Smooth muscle cell (in vitro differentiated cells): ENCODE results near the gene LCK. TPM values are rescaled to one million over a fixed set of nuclear protein-coding genes. Genes with fewer than 3 reads are reported as not detected.

Source experiments
- DNase-seq: peaks from one replicate; lab custom pipeline; 2025; ENCODE audit not compliant: unreplicated experiment; lab: John Stamatoyannopoulos, UW
- H2AFZ ChIP-seq: fragments of 200-600 bp; sonication (generic); 2 replicates; pipeline ENCODE4 v1.6.0; 2016; ENCODE audit warnings: antibody characterized with exemption, low read depth, mild to moderate bottlenecking
- H3F3A ChIP-seq: fragments of 200-600 bp; sonication (generic); 2 replicates; pipeline ENCODE4 v1.6.0; 2017; ENCODE audit warnings: antibody characterized with exemption, low read depth
- H3K27ac ChIP-seq: fragments of 200-600 bp; sonication (generic); 2 replicates; pipeline ENCODE4 v1.5.1; 2016; ENCODE audit warnings: low read depth, mild to moderate bottlenecking
- H3K27me3 ChIP-seq: fragments of 200-600 bp; sonication (generic); 2 replicates; pipeline ENCODE4 v1.6.1; 2016; ENCODE audit warnings: low read depth, mild to moderate bottlenecking
- H3K36me3 ChIP-seq: fragments of 200-600 bp; sonication (generic); 2 replicates; pipeline ENCODE4 v1.5.1; 2016; ENCODE audit warnings: low read depth
- H3K4me1 ChIP-seq: fragments of 200-600 bp; sonication (generic); 2 replicates; pipeline ENCODE4 v1.5.1; 2016; ENCODE audit warnings: low read depth
- H3K4me2 ChIP-seq: fragments of 200-600 bp; sonication (generic); 2 replicates; pipeline ENCODE4 v1.6.0; 2016; ENCODE audit warnings: mild to moderate bottlenecking
- H3K4me3 ChIP-seq: fragments of 200-600 bp; sonication (generic); 2 replicates; pipeline ENCODE4 v1.5.1; 2016; ENCODE audit warnings: mild to moderate bottlenecking
- H3K79me2 ChIP-seq: fragments of 200-600 bp; sonication (generic); 2 replicates; pipeline ENCODE4 v1.6.0; 2016; ENCODE audit warnings: low read depth, mild to moderate bottlenecking
- H3K9ac ChIP-seq: fragments of 200-600 bp; sonication (generic); 2 replicates; pipeline ENCODE4 v1.6.0; 2016; ENCODE audit warnings: low read depth
- H3K9me3 ChIP-seq: fragments of 200-600 bp; sonication (generic); replicated peaks from 2 replicates; pipeline ENCODE4 v1.5.1; 2016; ENCODE audit warnings: low read depth
- H4K20me1 ChIP-seq: fragments of 200-600 bp; sonication (generic); 2 replicates; pipeline ENCODE4 v1.6.0; 2016; ENCODE audit warnings: low read depth
- CTCF ChIP-seq: fragments of 200-600 bp; sonication (generic); IDR thresholded peaks from 2 replicates; pipeline ENCODE4 v1.5.1; 2017; ENCODE audit warnings: borderline replicate concordance, mild to moderate bottlenecking, antibody characterized with exemption; ENCODE audit not compliant: insufficient read depth, poor library complexity, severe bottlenecking
- WGBS: methylation state at CpG from one replicate; pipeline ENCODE4 v1.1.7; 2016; ENCODE audit warnings: low lambda C conversion rate; 5-methylcytosine and 5-hydroxymethylcytosine counted together
- polyA plus RNA-seq: library from polyadenylated mRNA; unstranded; fragments of >200 nt; fragmentation: Nextera tagmentation; extraction: Ambion mirVana; gene quantifications from 2 replicates; pipeline ENCODE4 v1.2.1, GENCODE V29; 2016
- total RNA-seq: library from RNA; depleted of rRNA; stranded (reverse); fragments of >200 nt; gene quantifications from 2 replicates; pipeline ENCODE4 v1.2.3, GENCODE V29; 2014

The LCK gene
- total and polyA plus RNA-seq, 2 experiments from 2014 or later, result 0.22 TPM; not detected in 1

- Histone ChIP-seq H4K20me1 (no peaks in the 10 kb centered on the region), H3K4me1 (peaks cover 3% of the 10 kb centered on the region), H3K27ac (no peak overlapping the region), H3K4me3 (no peak overlapping the region), H3K36me3 (no peaks in the 10 kb centered on the region), H3K27me3 (no peaks in the 10 kb centered on the region), H2AFZ (no peak overlapping the region), H3F3A (no peaks in the 10 kb centered on the region), H3K79me2 (no peaks in the 10 kb centered on the region), H3K9me3 (no peaks in the 10 kb centered on the region), H3K9ac (no peak overlapping the region), H3K4me2 (no peak overlapping the region)
- 96% methylated on average over 6 of the region's 6 CpGs for WGBS
- no peak for DNase-seq
- TF ChIP-seq CTCF, result no peak
Observed at GRCh38 chr1:32208469-32208868, 42.6 kb upstream of the LCK start.

GRCh38 chr1:32208891-32209328 lies 42.2 kb upstream of the LCK start, which contains the start of gene DCDC2B:
TSS of gene DCDC2B (plus strand) at chr1:32209089. CDS start at chr1:32209094, 5 bp downstream.
- Histone ChIP-seq H3K9me3 (no peaks in the 10 kb centered on the region), H3K27ac (no peak within 1 kb of the TSS), H3K4me1 (peaks cover 3% of the 10 kb centered on the region), H2AFZ (no peak within 1 kb of the TSS), H3K4me3 (no peak within 1 kb of the TSS), H4K20me1 (no peaks in the 10 kb centered on the region), H3K9ac (no peak within 1 kb of the TSS), H3K4me2 (no peak within 1 kb of the TSS), H3F3A (no peaks in the 10 kb centered on the region), H3K27me3 (no peaks in the 10 kb centered on the region), H3K36me3 (no peaks in the 10 kb centered on the region), H3K79me2 (no peaks in the 10 kb centered on the region)
- whole genome bisulfite sequencing, result 98% methylated on average over 5 of the region's 5 CpGs
- DNase-seq, result no peak
- no peak for TF ChIP-seq CTCF

- H3K4me2 ChIP-seq, result no peak overlapping the region
- no peaks in the 10 kb centered on the region for H3K9me3 ChIP-seq
- H3F3A ChIP-seq, result no peaks in the 10 kb centered on the region
- peaks cover 14% of the 10 kb centered on the region for H3K79me2 ChIP-seq
- H2AFZ ChIP-seq, result no peak overlapping the region
- no peaks in the 10 kb centered on the region for H3K27me3 ChIP-seq
- WGBS, result 86% methylated on average over 10 of the region's 10 CpGs
- no peak overlapping the region for H3K27ac ChIP-seq
- DNase-seq, result no peak
- no peak overlapping the region for H3K9ac ChIP-seq
- no peak overlapping the region for H3K4me3 ChIP-seq
- peak; percentile 73 for TF ChIP-seq CTCF
- no peaks in the 10 kb centered on the region for H4K20me1 ChIP-seq
- no peaks in the 10 kb centered on the region for H3K4me1 ChIP-seq
- no peaks in the 10 kb centered on the region for H3K36me3 ChIP-seq
Observed at GRCh38 chr1:32215629-32216480, 35.2 kb upstream of the LCK start.
